Activated CD8-positive, alpha-beta T cell treated with anti-CD3 and anti-CD28 coated beads for 36 hours (primary cell): Measurements from ENCODE around the gene NSUN7. TPM values are rescaled to one million over a fixed set of nuclear protein-coding genes. Genes with fewer than 3 reads are reported as not detected.

ENCODE experiments used
- ATAC-seq: fragments of 200-7000 bp; cut with Tn5 transposase; one replicate; pipeline ENCODE4 v1.10.0; 2021; ENCODE audit warnings: mild to moderate bottlenecking, moderate library complexity
- CTCF ChIA-PET: fragments of 350-600 bp; sonication (Branson Sonifier 250); formaldehyde crosslinking; loops from one replicate; lab custom pipeline; 2021; ENCODE audit warnings: antibody characterized with exemption; lab: Charles Lee
- POLR2A ChIA-PET: fragments of 350-600 bp; sonication (Branson Sonifier 250); formaldehyde crosslinking; loops from one replicate; lab custom pipeline; 2021; ENCODE audit warnings: antibody characterized with exemption; lab: Charles Lee
- DNase-seq: peaks from one replicate; pipeline ENCODE4 v3.0.0-alpha.2; 2020
- H3K27ac Mint-ChIP-seq: one replicate; pipeline ENCODE4 v1.8.0; 2021; ENCODE audit warnings: mild to moderate bottlenecking, mixed read lengths
- H3K27me3 Mint-ChIP-seq: one replicate; pipeline ENCODE4 v1.8.0; 2021; ENCODE audit warnings: mixed read lengths
- H3K36me3 Mint-ChIP-seq: one replicate; pipeline ENCODE4 v1.8.0; 2021; ENCODE audit warnings: low read depth, mixed read lengths
- H3K4me1 Mint-ChIP-seq: one replicate; pipeline ENCODE4 v1.8.0; 2021; ENCODE audit warnings: low read depth, mixed read lengths
- H3K4me3 Mint-ChIP-seq: one replicate; pipeline ENCODE4 v1.8.0; 2021; ENCODE audit warnings: mild to moderate bottlenecking, moderate library complexity, mixed read lengths
- H3K9me3 Mint-ChIP-seq: one replicate; pipeline ENCODE4 v1.8.0; 2021; ENCODE audit warnings: mixed read lengths
- intact Hi-C: fragments of 100-400 bp; cut with micrococcal nuclease; formaldehyde crosslinking; loops from one replicate; pipeline ENCODE4 v1.10.0; 2022
- total RNA-seq, 2 experiments: library from RNA; stranded (reverse); gene quantifications; one replicate each; pipeline ENCODE4 v1.2.3, GENCODE V29; 2021
- TF ChIP-seq, protein P1 (sequence below): fragments of 200-600 bp; IDR thresholded peaks from one replicate; pipeline ENCODE4 v1.8.0; 2022; ENCODE audit warnings: antibody characterized with exemption, mild to moderate bottlenecking

Gene NSUN7
- total RNA-seq, 2 experiments from 2014 or later = 0.20 to 0.22 TPM

DNA sequence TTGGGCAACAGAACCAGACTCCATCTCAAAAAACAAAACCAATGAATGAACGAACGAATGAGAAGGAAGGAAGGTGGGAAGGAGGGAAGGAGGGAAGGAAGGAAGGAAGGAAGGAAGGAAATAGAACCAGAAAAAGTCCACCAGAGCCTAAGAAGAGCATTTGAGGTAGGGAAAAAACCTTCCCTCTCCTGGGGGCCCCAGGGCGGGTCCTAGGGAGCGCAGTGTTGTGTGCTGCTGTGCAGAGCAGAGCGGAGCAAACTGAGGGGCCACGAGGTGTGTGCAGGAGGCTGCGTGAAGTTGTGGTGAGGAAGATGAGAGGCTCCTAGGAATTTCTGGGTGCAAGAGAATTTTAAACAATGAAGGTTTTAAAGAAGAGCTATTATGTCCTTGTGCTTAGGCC is 16.0 kb upstream of the NSUN7 start:
- no peak overlapping the region for H3K4me3 Mint-ChIP-seq
- H3K36me3 Mint-ChIP-seq = no peaks in the 10 kb centered on the region
- H3K27ac Mint-ChIP-seq = no peak overlapping the region
- DNase-seq (no peak), ATAC-seq (no peak)
- H3K9me3 Mint-ChIP-seq = no peaks in the 10 kb centered on the region
- CTCF ChIA-PET = interaction anchor here (7.5 kb wide), 1 partner anchor 109 kb away, joined by 89 read pairs; no protein-coding TSS in a partner anchor
- peaks cover 11% of the 10 kb centered on the region for H3K27me3 Mint-ChIP-seq
- intact Hi-C loops = no loop called here
- POLR2A ChIA-PET = no interaction called here
- TF ChIP-seq, protein P1, sequence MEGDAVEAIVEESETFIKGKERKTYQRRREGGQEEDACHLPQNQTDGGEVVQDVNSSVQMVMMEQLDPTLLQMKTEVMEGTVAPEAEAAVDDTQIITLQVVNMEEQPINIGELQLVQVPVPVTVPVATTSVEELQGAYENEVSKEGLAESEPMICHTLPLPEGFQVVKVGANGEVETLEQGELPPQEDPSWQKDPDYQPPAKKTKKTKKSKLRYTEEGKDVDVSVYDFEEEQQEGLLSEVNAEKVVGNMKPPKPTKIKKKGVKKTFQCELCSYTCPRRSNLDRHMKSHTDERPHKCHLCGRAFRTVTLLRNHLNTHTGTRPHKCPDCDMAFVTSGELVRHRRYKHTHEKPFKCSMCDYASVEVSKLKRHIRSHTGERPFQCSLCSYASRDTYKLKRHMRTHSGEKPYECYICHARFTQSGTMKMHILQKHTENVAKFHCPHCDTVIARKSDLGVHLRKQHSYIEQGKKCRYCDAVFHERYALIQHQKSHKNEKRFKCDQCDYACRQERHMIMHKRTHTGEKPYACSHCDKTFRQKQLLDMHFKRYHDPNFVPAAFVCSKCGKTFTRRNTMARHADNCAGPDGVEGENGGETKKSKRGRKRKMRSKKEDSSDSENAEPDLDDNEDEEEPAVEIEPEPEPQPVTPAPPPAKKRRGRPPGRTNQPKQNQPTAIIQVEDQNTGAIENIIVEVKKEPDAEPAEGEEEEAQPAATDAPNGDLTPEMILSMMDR = no peak
- H3K4me1 Mint-ChIP-seq = peaks cover 14% of the 10 kb centered on the region

DNA sequence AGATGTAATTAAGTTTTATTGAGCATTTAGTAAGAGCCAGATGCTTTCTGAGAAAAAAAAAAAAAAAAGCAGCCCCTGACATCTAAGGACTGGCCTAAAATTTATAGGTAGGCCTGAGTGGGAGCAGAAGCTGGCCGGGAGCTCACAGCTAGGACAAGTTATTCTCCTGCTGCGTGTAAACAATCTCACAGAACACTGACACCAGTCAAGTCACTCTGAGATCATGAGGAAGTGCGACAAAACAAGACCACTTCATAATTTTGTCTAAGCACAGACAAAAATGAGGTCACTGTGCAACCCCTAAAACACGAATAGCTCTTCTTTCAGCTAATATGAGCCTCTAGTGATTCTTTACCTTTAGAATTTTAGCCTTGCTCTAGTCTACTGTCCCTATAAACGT is 15.3 kb upstream of the NSUN7 start:
- DNase-seq (no peak), ATAC-seq (no peak)
- peaks cover 14% of the 10 kb centered on the region for H3K4me1 Mint-ChIP-seq
- H3K27me3 Mint-ChIP-seq = peaks cover 9% of the 10 kb centered on the region
- TF ChIP-seq, protein P1 = no peak
- no peak overlapping the region for H3K27ac Mint-ChIP-seq
- intact Hi-C loops = no loop called here
- H3K4me3 Mint-ChIP-seq = no peak overlapping the region
- ChIA-PET CTCF (interaction anchor here (0.9 to 7.5 kb wide), 5 partner anchors 9 to 409 kb away, joined by 3 to 89 read pairs (median 5); no protein-coding TSS in a partner anchor), POLR2A (no interaction called here)
- no peaks in the 10 kb centered on the region for H3K9me3 Mint-ChIP-seq
- no peaks in the 10 kb centered on the region for H3K36me3 Mint-ChIP-seq

DNA sequence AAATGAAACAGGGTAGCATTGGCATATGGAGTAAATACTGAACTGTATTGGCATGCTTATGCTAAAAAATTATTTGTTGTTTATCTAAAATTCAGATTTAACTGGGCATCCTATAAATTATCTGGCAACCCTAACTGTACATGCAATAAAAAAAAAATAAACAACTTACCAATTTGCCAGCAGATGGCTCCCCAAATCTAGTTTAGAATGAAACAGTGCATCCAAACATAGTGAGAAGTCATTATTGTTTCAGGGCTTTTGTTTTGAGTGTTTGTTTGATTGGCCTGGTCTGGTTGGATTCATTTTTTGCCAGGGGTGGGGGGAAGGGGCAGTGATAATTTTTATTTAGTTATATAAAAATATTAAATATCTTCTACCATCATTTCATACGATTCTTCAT is 12.8 kb upstream of the NSUN7 start:
- H3K27me3 Mint-ChIP-seq = peaks cover 3% of the 10 kb centered on the region
- H3K36me3 Mint-ChIP-seq = no peaks in the 10 kb centered on the region
- H3K4me1 Mint-ChIP-seq = peaks cover 9% of the 10 kb centered on the region
- H3K27ac Mint-ChIP-seq = no peak overlapping the region
- H3K4me3 Mint-ChIP-seq = no peak overlapping the region
- ChIA-PET CTCF (interaction anchor here (1.0 to 7.5 kb wide), 4 partner anchors 106 to 188 kb away, joined by 4 to 89 read pairs (median 8); no protein-coding TSS in a partner anchor), POLR2A (no interaction called here)
- DNase-seq (peak; percentile 29), ATAC-seq (no peak)
- intact Hi-C loops = loop anchor here (5.0 kb wide), 1 partner anchor 105 kb away; no protein-coding TSS in a partner anchor
- no peaks in the 10 kb centered on the region for H3K9me3 Mint-ChIP-seq
- TF ChIP-seq, protein P1 = peak; percentile 31

DNA sequence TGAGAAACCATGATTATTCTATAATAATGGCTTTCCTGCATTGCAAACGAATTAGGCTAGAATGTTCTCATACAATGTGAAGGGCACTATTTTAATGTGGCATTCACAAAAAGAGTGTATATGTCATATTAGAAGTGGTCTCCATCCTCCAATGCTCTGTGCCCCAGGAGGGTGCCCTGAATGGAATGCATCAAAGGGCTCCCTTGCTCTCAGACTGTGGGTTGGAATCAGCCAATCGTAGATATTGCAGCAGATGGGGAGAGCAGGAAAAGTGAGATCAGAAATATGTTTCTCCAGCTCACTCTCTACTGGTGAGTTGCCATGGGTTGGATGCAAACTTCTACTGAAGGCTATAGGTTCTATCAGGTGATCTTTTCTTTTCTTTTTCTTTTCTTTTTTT is 11.9 kb upstream of the NSUN7 start:
- H3K36me3 Mint-ChIP-seq = no peaks in the 10 kb centered on the region
- ATAC-seq (no peak), DNase-seq (no peak)
- TF ChIP-seq, protein P1 = no peak
- peaks cover 3% of the 10 kb centered on the region for H3K27me3 Mint-ChIP-seq
- CTCF ChIA-PET = interaction anchor here (0.7 to 7.5 kb wide), 5 partner anchors 9 to 159 kb away, joined by 3 to 89 read pairs (median 4); no protein-coding TSS in a partner anchor
- no peak overlapping the region for H3K4me3 Mint-ChIP-seq
- peaks cover 1% of the 10 kb centered on the region for H3K4me1 Mint-ChIP-seq
- H3K27ac Mint-ChIP-seq = no peak overlapping the region
- intact Hi-C loops = loop anchor here (5.0 kb wide), 1 partner anchor 104 kb away; no protein-coding TSS in a partner anchor
- no peaks in the 10 kb centered on the region for H3K9me3 Mint-ChIP-seq
- POLR2A ChIA-PET = interaction anchor here (1.2 kb wide), 1 partner anchor 59 kb away, joined by 3 read pairs; no protein-coding TSS in a partner anchor

DNA sequence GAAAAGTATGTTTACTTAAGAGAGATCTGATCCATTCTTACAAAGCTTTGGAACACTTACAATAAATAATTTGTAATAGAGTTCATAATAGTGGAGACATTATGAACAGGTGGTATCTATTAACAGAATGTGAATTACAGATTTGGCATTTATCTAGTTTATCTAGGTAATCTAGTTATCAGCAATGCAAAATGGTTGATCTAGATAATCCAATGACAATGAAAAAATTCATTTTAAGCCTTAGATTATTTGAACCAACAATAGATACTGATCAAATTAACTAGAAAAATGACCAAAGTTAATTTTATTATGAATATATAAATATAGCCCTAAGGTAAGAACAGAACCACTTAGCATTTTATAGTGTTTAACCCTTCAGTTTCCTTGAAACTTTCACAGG is 10.4 kb upstream of the NSUN7 start:
- no peak for ATAC-seq
- no peaks in the 10 kb centered on the region for H3K9me3 Mint-ChIP-seq
- H3K36me3 Mint-ChIP-seq = no peaks in the 10 kb centered on the region
- intact Hi-C loops = loop anchor here (5.0 kb wide), 1 partner anchor 103 kb away; no protein-coding TSS in a partner anchor
- DNase-seq = no peak
- H3K27ac Mint-ChIP-seq = no peak overlapping the region
- ChIA-PET CTCF (no interaction called here), POLR2A (no interaction called here)
- TF ChIP-seq, protein P1 = no peak
- no peak overlapping the region for H3K4me3 Mint-ChIP-seq
- no peaks in the 10 kb centered on the region for H3K4me1 Mint-ChIP-seq
- H3K27me3 Mint-ChIP-seq = peaks cover 3% of the 10 kb centered on the region
